ENCODE data around the gene UBD.

Gene UBD

GRCh38 chr6:29584821-29585220 is 25.3 kb upstream of the UBD start, which contains the start of gene OR2H2:
Gene OR2H2, plus strand, starts transcription at chr6:29585121. Its CDS starts 2,824 bp downstream, at chr6:29587945.
- H3K4me3 ChIP-seq (ENCODE audit: control insufficient read depth, low read depth, low read length) = no peak within 1 kb of the TSS
- DNase-seq (ENCODE audit: low read depth) = no peak
- TF ChIP-seq, protein P1, sequence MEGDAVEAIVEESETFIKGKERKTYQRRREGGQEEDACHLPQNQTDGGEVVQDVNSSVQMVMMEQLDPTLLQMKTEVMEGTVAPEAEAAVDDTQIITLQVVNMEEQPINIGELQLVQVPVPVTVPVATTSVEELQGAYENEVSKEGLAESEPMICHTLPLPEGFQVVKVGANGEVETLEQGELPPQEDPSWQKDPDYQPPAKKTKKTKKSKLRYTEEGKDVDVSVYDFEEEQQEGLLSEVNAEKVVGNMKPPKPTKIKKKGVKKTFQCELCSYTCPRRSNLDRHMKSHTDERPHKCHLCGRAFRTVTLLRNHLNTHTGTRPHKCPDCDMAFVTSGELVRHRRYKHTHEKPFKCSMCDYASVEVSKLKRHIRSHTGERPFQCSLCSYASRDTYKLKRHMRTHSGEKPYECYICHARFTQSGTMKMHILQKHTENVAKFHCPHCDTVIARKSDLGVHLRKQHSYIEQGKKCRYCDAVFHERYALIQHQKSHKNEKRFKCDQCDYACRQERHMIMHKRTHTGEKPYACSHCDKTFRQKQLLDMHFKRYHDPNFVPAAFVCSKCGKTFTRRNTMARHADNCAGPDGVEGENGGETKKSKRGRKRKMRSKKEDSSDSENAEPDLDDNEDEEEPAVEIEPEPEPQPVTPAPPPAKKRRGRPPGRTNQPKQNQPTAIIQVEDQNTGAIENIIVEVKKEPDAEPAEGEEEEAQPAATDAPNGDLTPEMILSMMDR (conservative IDR thresholded peaks at IDR 0.05; ENCODE audit: control insufficient read depth, insufficient read depth, low read depth, low read length) = no peak

GRCh38 chr6:29577544-29577943 is 18.0 kb upstream of the UBD start:
- TF ChIP-seq, protein P1 (conservative IDR thresholded peaks at IDR 0.05; ENCODE audit: control insufficient read depth, insufficient read depth, low read depth, low read length) = no peak
- H3K4me3 ChIP-seq (ENCODE audit: control insufficient read depth, low read depth, low read length) = no peak overlapping the region
- no peak for DNase-seq (ENCODE audit: low read depth)

GRCh38 chr6:29576056-29576455 is 16.5 kb upstream of the UBD start:
- TF ChIP-seq, protein P1 (conservative IDR thresholded peaks at IDR 0.05; ENCODE audit: control insufficient read depth, insufficient read depth, low read depth, low read length) = no peak
- DNase-seq (ENCODE audit: low read depth) = no peak
- H3K4me3 ChIP-seq (ENCODE audit: control insufficient read depth, low read depth, low read length) = no peak overlapping the region

- DNase-seq (ENCODE audit: low read depth) = peak; percentile 15
- TF ChIP-seq, protein P1 (conservative IDR thresholded peaks at IDR 0.05; ENCODE audit: control insufficient read depth, insufficient read depth, low read depth, low read length) = no peak
- no peak overlapping the region for H3K4me3 ChIP-seq (ENCODE audit: control insufficient read depth, low read depth, low read length)
Measured at GRCh38 chr6:29567991-29568390, 8.5 kb upstream of the UBD start.

GRCh38 chr6:29567541-29567940 is 8.0 kb upstream of the UBD start:
- no peak for DNase-seq (ENCODE audit: low read depth)
- H3K4me3 ChIP-seq (ENCODE audit: control insufficient read depth, low read depth, low read length) = no peak overlapping the region
- TF ChIP-seq, protein P1 (conservative IDR thresholded peaks at IDR 0.05; ENCODE audit: control insufficient read depth, insufficient read depth, low read depth, low read length) = no peak

GRCh38 chr6:29566856-29567255 is 7.3 kb upstream of the UBD start:
- no peak for DNase-seq (ENCODE audit: low read depth)
- no peak overlapping the region for H3K4me3 ChIP-seq (ENCODE audit: control insufficient read depth, low read depth, low read length)
- TF ChIP-seq, protein P1 (conservative IDR thresholded peaks at IDR 0.05; ENCODE audit: control insufficient read depth, insufficient read depth, low read depth, low read length) = no peak

- H3K4me3 ChIP-seq (ENCODE audit: control insufficient read depth, low read depth, low read length) = no peak overlapping the region
- no peak for DNase-seq (ENCODE audit: low read depth)
- TF ChIP-seq, protein P1 (conservative IDR thresholded peaks at IDR 0.05; ENCODE audit: control insufficient read depth, insufficient read depth, low read depth, low read length) = no peak
Measured at GRCh38 chr6:29564875-29565274, 5.3 kb upstream of the UBD start.
